SK-N-SH (cell line): ENCODE results near the gene UQCRC1. TPM values are rescaled to one million over a fixed set of nuclear protein-coding genes. Genes with fewer than 3 reads are reported as not detected.

Experiments used
- CTCF ChIA-PET: fragments of 300-600, 350-600 bp; formaldehyde crosslinking; extraction: SDS; loops from one replicate; lab custom pipeline; 2021; lab: Yijun Ruan, JAX
- POLR2A ChIA-PET: fragments of 350-600 bp; sonication (Branson Sonifier 250); formaldehyde crosslinking; extraction: SDS; loops from one replicate; lab custom pipeline; 2020; ENCODE audit warnings: antibody characterized with exemption, inconsistent platforms; lab: Yijun Ruan, JAX
- DNase-seq: peaks from one replicate; pipeline ENCODE4 v3.0.0; 2012
- H2AFZ ChIP-seq: fragments of 200-600 bp; sonication (generic); 2 replicates; pipeline ENCODE4 v1.8.1; 2016; ENCODE audit warnings: antibody characterized with exemption, mild to moderate bottlenecking, low read depth
- H3F3A ChIP-seq: fragments of 200-600 bp; sonication (generic); replicated peaks from 2 replicates; pipeline ENCODE3; 2016; ENCODE audit warnings: antibody characterized with exemption, mild to moderate bottlenecking; ENCODE audit not compliant: insufficient read depth
- H3K27ac ChIP-seq, 2 experiments: fragments of 200-500 bp in 1 of 2; fragments of 200-600 bp in 1 of 2; sonication (Bioruptor generic) in 1 of 2; sonication (generic), shearing (Covaris generic) in 1 of 2; 2 replicates each; pipeline versions ENCODE4 v1.5.1 to v1.6.1; 2014 to 2016; ENCODE audit warnings: low read depth in 2 of 2, inconsistent platforms in 1 of 2, low read length in 1 of 2, mild to moderate bottlenecking in 1 of 2, mixed read lengths in 1 of 2
- H3K27me3 ChIP-seq: fragments of 200-600 bp; sonication (generic), shearing (Covaris generic); 2 replicates; pipeline ENCODE4 v1.6.1; 2016; ENCODE audit warnings: mixed run types; ENCODE audit not compliant: insufficient read depth
- H3K36me3 ChIP-seq, 2 experiments: fragments of 200-500 bp in 1 of 2; fragments of 200-600 bp in 1 of 2; sonication (Bioruptor generic) in 1 of 2; sonication (generic) in 1 of 2; replicated peaks in 1 of 2; 2 replicates each; pipeline versions ENCODE3 to v1.5.1; 2014 to 2016; ENCODE audit warnings: low read length in 1 of 2, mild to moderate bottlenecking in 1 of 2; ENCODE audit not compliant: insufficient read depth in 2 of 2, control insufficient read depth in 1 of 2
- H3K4me1 ChIP-seq, 2 experiments: fragments of 200-500 bp in 1 of 2; fragments of 200-600 bp in 1 of 2; sonication (Bioruptor generic) in 1 of 2; sonication (generic), shearing (Covaris generic) in 1 of 2; 2 replicates each; pipeline versions ENCODE4 v1.5.1 to v1.6.1; 2014 to 2016; ENCODE audit warnings: low read depth in 1 of 2, low read length in 1 of 2, mixed run types in 1 of 2; ENCODE audit not compliant: insufficient read depth in 2 of 2, control insufficient read depth in 1 of 2
- H3K4me2 ChIP-seq: fragments of 200-600 bp; sonication (generic), shearing (Covaris generic); 2 replicates; pipeline ENCODE4 v1.6.1; 2017; ENCODE audit warnings: mixed run types
- H3K4me3 ChIP-seq, 2 experiments: fragments of 200-500 bp in 1 of 2; fragments of 200-600 bp in 1 of 2; sonication (Bioruptor generic) in 1 of 2; sonication (generic), shearing (Covaris generic) in 1 of 2; 2 replicates each; pipeline versions ENCODE4 v1.5.1 to v1.8.1; 2014 to 2016; ENCODE audit warnings: low read depth in 2 of 2, inconsistent platforms in 1 of 2, low read length in 1 of 2, mild to moderate bottlenecking in 1 of 2, mixed read lengths in 1 of 2, moderate library complexity in 1 of 2
- H3K79me2 ChIP-seq: fragments of 200-600 bp; sonication (generic); 2 replicates; pipeline ENCODE4 v1.8.1; 2017; ENCODE audit warnings: mild to moderate bottlenecking; ENCODE audit not compliant: insufficient read depth
- H3K9ac ChIP-seq: fragments of 200-600 bp; sonication (generic); 2 replicates; pipeline ENCODE4 v1.6.1; 2017; ENCODE audit warnings: mixed run types
- H3K9me2 ChIP-seq: fragments of 200-600 bp; sonication (generic); 2 replicates; pipeline ENCODE4 v1.6.1; 2017; ENCODE audit warnings: mixed run types
- H3K9me3 ChIP-seq: fragments of 200-600 bp; sonication (generic); 2 replicates; pipeline ENCODE4 v1.6.1; 2017; ENCODE audit warnings: mixed run types, mild to moderate bottlenecking, moderate library complexity
- H4K20me1 ChIP-seq: fragments of 200-600 bp; sonication (generic); 2 replicates; pipeline ENCODE4 v1.6.1; 2017; ENCODE audit warnings: mild to moderate bottlenecking, mixed run types; ENCODE audit not compliant: insufficient read depth
- CHD2 ChIP-seq: fragments of 150-350 bp; IDR thresholded peaks from 2 replicates; pipeline ENCODE4 v1.6.1; 2018; ENCODE audit warnings: low read length; ENCODE audit not compliant: partially characterized antibody
- CTCF ChIP-seq: fragments of 200-600 bp; sonication (generic); IDR thresholded peaks from 2 replicates; pipeline ENCODE4 v1.6.1; 2017; ENCODE audit warnings: antibody characterized with exemption, mild to moderate bottlenecking, moderate library complexity
- ELF1 ChIP-seq: IDR thresholded peaks from 2 replicates; pipeline ENCODE4 v1.4.0; 2012
- EP300 ChIP-seq, 2 experiments: IDR thresholded peaks; 2 replicates each; pipeline versions ENCODE4 v1.4.0 to v1.6.1; 2012; ENCODE audit warnings: borderline replicate concordance in 1 of 2, low read depth in 1 of 2, low read length in 1 of 2
- GATA2 ChIP-seq: sonication (generic); formaldehyde crosslinking; IDR thresholded peaks from 2 replicates; pipeline ENCODE4 v1.5.0; 2020; ENCODE audit warnings: mild to moderate bottlenecking, missing genetic modification reagents
- IRF3 ChIP-seq: fragments of 150-350 bp; IDR thresholded peaks from 2 replicates; pipeline ENCODE4 v1.6.1; 2016; ENCODE audit warnings: mild to moderate bottlenecking, low read depth, low read length
- JUND ChIP-seq: IDR thresholded peaks from 2 replicates; pipeline ENCODE4 v1.4.0; 2012
- MEF2A ChIP-seq: IDR thresholded peaks from 2 replicates; pipeline ENCODE4 v1.4.0; 2012; ENCODE audit warnings: low read depth, borderline replicate concordance
- NFIC ChIP-seq: IDR thresholded peaks from 2 replicates; pipeline ENCODE4 v1.4.0; 2012; ENCODE audit warnings: borderline replicate concordance
- POLR2AphosphoS5 ChIP-seq: IDR thresholded peaks from 2 replicates; pipeline ENCODE4 v1.6.1; 2012; ENCODE audit warnings: low read depth, low read length
- RAD21 ChIP-seq: IDR thresholded peaks from 2 replicates; pipeline ENCODE4 v1.6.1; 2012; ENCODE audit warnings: mild to moderate bottlenecking, low read length
- RCOR1 ChIP-seq: fragments of 150-350 bp; IDR thresholded peaks from 2 replicates; pipeline ENCODE4 v1.6.1; 2017; ENCODE audit warnings: antibody characterized with exemption, low read length
- REST ChIP-seq: IDR thresholded peaks from 2 replicates; pipeline ENCODE4 v1.6.1; 2012; ENCODE audit warnings: mild to moderate bottlenecking, low read depth, low read length, moderate library complexity
- RFX5 ChIP-seq: IDR thresholded peaks from 2 replicates; pipeline ENCODE4 v1.6.1; 2012; ENCODE audit warnings: mild to moderate bottlenecking, improper control_type of control experiment, low read length
- RXRA ChIP-seq: IDR thresholded peaks from 2 replicates; pipeline ENCODE4 v1.4.0; 2012; ENCODE audit warnings: low read depth, mild to moderate bottlenecking, borderline replicate concordance
- SIN3A ChIP-seq: IDR thresholded peaks from 2 replicates; pipeline ENCODE4 v1.6.1; 2012; ENCODE audit warnings: low read depth, mild to moderate bottlenecking, low read length, moderate library complexity, borderline replicate concordance
- TAF1 ChIP-seq: IDR thresholded peaks from 2 replicates; pipeline ENCODE4 v1.6.1; 2012; ENCODE audit warnings: low read depth, mild to moderate bottlenecking, low read length, moderate library complexity, borderline replicate concordance
- USF1 ChIP-seq: IDR thresholded peaks from 2 replicates; pipeline ENCODE4 v1.4.0; 2012; ENCODE audit warnings: low read depth, borderline replicate concordance
- USF2 ChIP-seq: fragments of 150-350 bp; IDR thresholded peaks from 2 replicates; pipeline ENCODE4 v1.6.1; 2017; ENCODE audit warnings: antibody characterized with exemption, low read length, low read depth, borderline replicate concordance
- whole genome bisulfite sequencing: methylation state at CpG from one replicate; pipeline ENCODE4 v1.1.6; 2017; ENCODE audit warnings: low lambda C conversion rate; 5-methylcytosine and 5-hydroxymethylcytosine counted together
- polyA plus RNA-seq, 3 experiments: library from polyadenylated mRNA; depleted of rRNA; stranded (reverse); fragments of >200 nt; gene quantifications; 2 replicates each; pipeline ENCODE4 v1.2.3, GENCODE V29; 2012

UQCRC1 gene
- polyA plus RNA-seq, 1 of the 3 experiments (the other 2 are of a cell fraction): 284 TPM

GRCh38 chr3:48655606-48656005 is 46.2 kb upstream of the UQCRC1 start:
- H3K4me3 ChIP-seq: no peak overlapping the region
- ChIA-PET POLR2A (no interaction called here), CTCF (interaction anchor here (2.3 kb wide), 1 partner anchor 20 kb away, joined by 8 read pairs; the partner anchor contains the start of gene SLC26A6)
- no peaks in the 10 kb centered on the region for H3K27me3 ChIP-seq
- peaks cover 16% of the 10 kb centered on the region; the same call in 1 of the 2 replicates for H4K20me1 ChIP-seq
- no peak overlapping the region for H3K27ac ChIP-seq
- H3K9me2 ChIP-seq: no peaks in the 10 kb centered on the region
- H3K36me3 ChIP-seq: peaks cover 15 to 76% of the 10 kb centered on the region in 2 experiments
- no peaks in the 10 kb centered on the region for H3K9me3 ChIP-seq
- H3K4me1 ChIP-seq: peaks cover 0 to 8% of the 10 kb centered on the region in 2 experiments; a peak in 1 of 4 replicates
- no peak overlapping the region for H3K9ac ChIP-seq
- no peaks in the 10 kb centered on the region for H3F3A ChIP-seq
- no peak for TF ChIP-seq REST
- no peak for TF ChIP-seq RFX5
- no peak for TF ChIP-seq EP300 (IDR thresholded peaks at IDR 0.05; ENCODE audit: borderline replicate concordance in 1 of 2, low read depth in 1 of 2, low read length in 1 of 2)
- TF ChIP-seq SIN3A: no peak
- no peak for TF ChIP-seq POLR2AphosphoS5
- no peak for TF ChIP-seq CTCF
- no peak for TF ChIP-seq TAF1
- TF ChIP-seq USF1: no peak
- no peak for TF ChIP-seq RAD21
- TF ChIP-seq IRF3: no peak
- no peak for TF ChIP-seq RXRA
- no peak for TF ChIP-seq NFIC
- no peak for TF ChIP-seq ELF1
- TF ChIP-seq USF2: no peak
- no peak for TF ChIP-seq CHD2
- no peak for TF ChIP-seq MEF2A
- no peak for TF ChIP-seq GATA2 (CRISPR knock-in tag)
- no peak for TF ChIP-seq JUND
- no peak for TF ChIP-seq RCOR1
- WGBS: 95% methylated on average over 24 of the region's 30 CpGs
- no peak for DNase-seq
- H2AFZ ChIP-seq: no peak overlapping the region
- H3K79me2 ChIP-seq: peaks cover 10% of the 10 kb centered on the region; the same call in 1 of the 2 replicates
- no peak overlapping the region for H3K4me2 ChIP-seq
